ENCODE measurements around the gene HSPA12A.

DNA sequence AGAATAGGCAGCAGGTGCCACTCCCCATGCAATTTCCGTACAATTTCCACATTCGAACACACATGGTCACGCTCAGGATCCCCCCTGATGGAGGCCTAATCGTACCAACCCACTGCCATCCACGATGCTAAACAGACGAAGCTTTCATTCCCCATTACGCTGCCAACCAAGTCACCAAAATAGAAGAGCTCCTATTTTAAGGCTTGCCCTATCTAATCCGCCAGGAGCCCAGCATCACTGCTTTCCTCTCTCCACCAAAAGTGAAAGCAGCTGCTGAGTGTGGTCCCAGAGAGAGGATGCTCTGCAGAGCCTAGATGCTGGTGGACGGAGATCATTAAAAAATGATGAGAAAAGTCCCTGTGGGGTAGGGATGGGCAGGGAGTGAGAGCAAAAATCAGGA is 43.3 kb downstream of the HSPA12A start:
- TF ChIP-seq, protein P1, sequence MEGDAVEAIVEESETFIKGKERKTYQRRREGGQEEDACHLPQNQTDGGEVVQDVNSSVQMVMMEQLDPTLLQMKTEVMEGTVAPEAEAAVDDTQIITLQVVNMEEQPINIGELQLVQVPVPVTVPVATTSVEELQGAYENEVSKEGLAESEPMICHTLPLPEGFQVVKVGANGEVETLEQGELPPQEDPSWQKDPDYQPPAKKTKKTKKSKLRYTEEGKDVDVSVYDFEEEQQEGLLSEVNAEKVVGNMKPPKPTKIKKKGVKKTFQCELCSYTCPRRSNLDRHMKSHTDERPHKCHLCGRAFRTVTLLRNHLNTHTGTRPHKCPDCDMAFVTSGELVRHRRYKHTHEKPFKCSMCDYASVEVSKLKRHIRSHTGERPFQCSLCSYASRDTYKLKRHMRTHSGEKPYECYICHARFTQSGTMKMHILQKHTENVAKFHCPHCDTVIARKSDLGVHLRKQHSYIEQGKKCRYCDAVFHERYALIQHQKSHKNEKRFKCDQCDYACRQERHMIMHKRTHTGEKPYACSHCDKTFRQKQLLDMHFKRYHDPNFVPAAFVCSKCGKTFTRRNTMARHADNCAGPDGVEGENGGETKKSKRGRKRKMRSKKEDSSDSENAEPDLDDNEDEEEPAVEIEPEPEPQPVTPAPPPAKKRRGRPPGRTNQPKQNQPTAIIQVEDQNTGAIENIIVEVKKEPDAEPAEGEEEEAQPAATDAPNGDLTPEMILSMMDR (IDR thresholded peaks at IDR 0.05; ENCODE audit: insufficient read depth, low read depth, low read length), result no peak
- TF ChIP-seq EZH2 (IDR thresholded peaks at IDR 0.05; ENCODE audit: insufficient read depth, low read length), result no peak
